ENCODE data around the gene RCE1. TPM values are rescaled to one million over a fixed set of nuclear protein-coding genes. Genes with fewer than 3 reads are reported as not detected.
A peak's percentile ranks its signal among the peaks of the same experiment; 100 is the strongest.

The RCE1 gene
- total RNA-seq, 1 donor from 2014 or later = 5.6 TPM

- DNase-seq (ENCODE audit: missing footprints) (no peak), ATAC-seq (no peak)
- intact Hi-C loops (cut with DNase I) = no loop called here
These were observed 11.0 kb downstream of the RCE1 start for GRCh38 chr11:66854231-66854661.

- intact Hi-C loops (cut with DNase I) = loop anchor here (5.0 kb wide), 1 partner anchor 103 kb away; the partner anchor contains the start of gene PC
- no peak for ATAC-seq
- DNase-seq (ENCODE audit: missing footprints) = no peak
These were observed 11.5 kb downstream of the RCE1 start for GRCh38 chr11:66854729-66855211.

GRCh38 chr11:66855574-66856495, 12.6 kb downstream of the RCE1 start:
- ATAC-seq (peak; percentile 96), DNase-seq (ENCODE audit: missing footprints) (peak; percentile 97)
- intact Hi-C loops (cut with DNase I) = loop anchor here (5.0 kb wide), 1 partner anchor 101 kb away; the partner anchor contains the start of gene PC

- ATAC-seq (peak; percentile 12), DNase-seq (ENCODE audit: missing footprints) (peak; percentile 82)
- intact Hi-C loops (cut with DNase I) = loop anchor here (5.0 kb wide), 1 partner anchor 101 kb away; the partner anchor contains the start of gene PC
These were observed 13.4 kb downstream of the RCE1 start, which contains the start of gene LRFN4 for GRCh38 chr11:66856496-66857233. Gene LRFN4 (plus strand): TSS chr11:66857064. CDS start chr11:66857745, 681 bp downstream.

- no peak for DNase-seq (ENCODE audit: missing footprints)
- intact Hi-C loops (cut with DNase I) = loop anchor here (5.0 kb wide), 1 partner anchor 100 kb away; the partner anchor contains the start of gene PC
- ATAC-seq = no peak
These were observed 14.1 kb downstream of the RCE1 start for GRCh38 chr11:66857234-66857926.

GRCh38 chr11:66857927-66858185, 14.6 kb downstream of the RCE1 start:
- ATAC-seq = no peak
- intact Hi-C loops (cut with DNase I) = loop anchor here (5.0 kb wide), 1 partner anchor 99 kb away; the partner anchor contains the start of gene PC
- DNase-seq (ENCODE audit: missing footprints) = no peak

- no peak for DNase-seq (ENCODE audit: missing footprints)
- intact Hi-C loops (cut with DNase I) = loop anchor here (5.0 kb wide), 1 partner anchor 99 kb away; the partner anchor contains the start of gene PC
- ATAC-seq = no peak
These were observed 15.1 kb downstream of the RCE1 start for GRCh38 chr11:66858186-66858938.

GRCh38 chr11:66858939-66859685, 15.9 kb downstream of the RCE1 start:
- intact Hi-C loops (cut with DNase I) = loop anchor here (5.0 kb wide), 1 partner anchor 98 kb away; the partner anchor contains the start of gene PC
- no peak for ATAC-seq
- DNase-seq (ENCODE audit: missing footprints) = no peak

GRCh38 chr11:66859686-66860448, 16.6 kb downstream of the RCE1 start:
- no peak for DNase-seq (ENCODE audit: missing footprints)
- no peak for ATAC-seq
- intact Hi-C loops (cut with DNase I) = loop anchor here (5.0 kb wide), 1 partner anchor 97 kb away; the partner anchor contains the start of gene PC

- ATAC-seq (no peak), DNase-seq (ENCODE audit: missing footprints) (no peak)
- intact Hi-C loops (cut with DNase I) = no loop called here
These were observed 17.2 kb downstream of the RCE1 start for GRCh38 chr11:66860449-66860831.

- DNase-seq (ENCODE audit: missing footprints) (no peak), ATAC-seq (no peak)
- intact Hi-C loops (cut with DNase I) = no loop called here
These were observed 18.0 kb downstream of the RCE1 start for GRCh38 chr11:66861038-66861773.

- DNase-seq (ENCODE audit: missing footprints) (no peak), ATAC-seq (no peak)
- intact Hi-C loops (cut with DNase I) = no loop called here
These were observed 18.7 kb downstream of the RCE1 start for GRCh38 chr11:66861774-66862558.

GRCh38 chr11:66862559-66863037, 19.4 kb downstream of the RCE1 start:
- intact Hi-C loops (cut with DNase I) = no loop called here
- ATAC-seq = no peak
- no peak for DNase-seq (ENCODE audit: missing footprints)

GRCh38 chr11:66863428-66864125, 20.3 kb downstream of the RCE1 start:
- no peak for ATAC-seq
- no peak for DNase-seq (ENCODE audit: missing footprints)
- intact Hi-C loops (cut with DNase I) = no loop called here
